ENCODE results near the gene FAM120A. TPM values are rescaled to one million over a fixed set of nuclear protein-coding genes. Genes with fewer than 3 reads are reported as not detected.

FAM120A gene
- total RNA-seq, 4 donors from 2014 or later: 67.5 to 108 (median 89.8) TPM

- Histone ChIP-seq H3K27me3 (no peaks in the 10 kb centered on the region), H3K4me1 (peaks cover 28% of the 10 kb centered on the region), H3K36me3 (no peaks in the 10 kb centered on the region), H3K4me3 (no peak overlapping the region), H3K9me3 (no peaks in the 10 kb centered on the region), H3K27ac (no peak overlapping the region)
- peak in 1 of 2 donors; percentile 70 for DNase-seq (ENCODE audit: low spot score in 2 of 2)
- TF ChIP-seq EP300 (IDR thresholded peaks at IDR 0.05): no peak
- TF ChIP-seq POLR2A (IDR thresholded peaks at IDR 0.05): no peak
- no peak for TF ChIP-seq CTCF (IDR thresholded peaks at IDR 0.05)
- TF ChIP-seq POLR2AphosphoS5 (IDR thresholded peaks at IDR 0.05): no peak
- 87% methylated on average over 4 of the region's 4 CpGs for WGBS
Observed at GRCh38 chr9:93601063-93601462, 149.6 kb downstream of the FAM120A start.

- WGBS: 77% methylated on average over 5 of the region's 5 CpGs
- no peak for TF ChIP-seq POLR2A (IDR thresholded peaks at IDR 0.05)
Observed at GRCh38 chr9:93601666-93602065, 150.2 kb downstream of the FAM120A start.

GRCh38 chr9:93603011-93603410 lies 151.5 kb downstream of the FAM120A start:
- DNase-seq (ENCODE audit: low spot score in 2 of 2): no peak
- Histone ChIP-seq H3K27ac (no peak overlapping the region), H3K9me3 (no peaks in the 10 kb centered on the region), H3K4me3 (no peak overlapping the region), H3K4me1 (peaks cover 26% of the 10 kb centered on the region), H3K36me3 (no peaks in the 10 kb centered on the region), H3K27me3 (no peaks in the 10 kb centered on the region)
- 92% methylated on average over 15 of the region's 15 CpGs for WGBS
- TF ChIP-seq EP300 (IDR thresholded peaks at IDR 0.05) (no peak), POLR2AphosphoS5 (IDR thresholded peaks at IDR 0.05) (no peak), POLR2A (IDR thresholded peaks at IDR 0.05) (no peak), CTCF (IDR thresholded peaks at IDR 0.05) (no peak)

More at GRCh38 chr9:93601666-93602065, 150.2 kb downstream of the FAM120A start:
- Histone ChIP-seq H3K4me3 (no peak overlapping the region), H3K9me3 (no peaks in the 10 kb centered on the region), H3K36me3 (no peaks in the 10 kb centered on the region), H3K4me1 (peaks cover 26% of the 10 kb centered on the region), H3K27ac (no peak overlapping the region), H3K27me3 (no peaks in the 10 kb centered on the region)
- DNase-seq (ENCODE audit: low spot score in 2 of 2): no peak

- Histone ChIP-seq H3K4me1 (peaks cover 19% of the 10 kb centered on the region), H3K27me3 (no peaks in the 10 kb centered on the region), H3K4me3 (no peak overlapping the region), H3K36me3 (no peaks in the 10 kb centered on the region), H3K9me3 (no peaks in the 10 kb centered on the region), H3K27ac (no peak overlapping the region)
- WGBS: 50% methylated on average over 3 of the region's 4 CpGs
- TF ChIP-seq POLR2AphosphoS5 (IDR thresholded peaks at IDR 0.05) (no peak), EP300 (IDR thresholded peaks at IDR 0.05) (no peak)
- DNase-seq (ENCODE audit: low spot score in 2 of 2): no peak
Observed at GRCh38 chr9:93603906-93604326, 152.4 kb downstream of the FAM120A start.

GRCh38 chr9:93606187-93606586 lies 154.7 kb downstream of the FAM120A start:
- H3K9me3 ChIP-seq: peaks cover 14% of the 10 kb centered on the region
- no peak overlapping the region for H3K4me3 ChIP-seq
- no peaks in the 10 kb centered on the region for H3K27me3 ChIP-seq
- WGBS: 55% methylated on average over 3 of the region's 3 CpGs
- no peaks in the 10 kb centered on the region for H3K36me3 ChIP-seq
- no peak overlapping the region for H3K27ac ChIP-seq
- no peak for TF ChIP-seq CTCF (IDR thresholded peaks at IDR 0.05)
- no peak for TF ChIP-seq POLR2AphosphoS5 (IDR thresholded peaks at IDR 0.05)
- TF ChIP-seq POLR2A (IDR thresholded peaks at IDR 0.05): no peak
- TF ChIP-seq EP300 (IDR thresholded peaks at IDR 0.05): no peak
- no peaks in the 10 kb centered on the region for H3K4me1 ChIP-seq
- no peak for DNase-seq (ENCODE audit: low spot score in 2 of 2)

- Histone ChIP-seq H3K9me3 (peaks cover 14% of the 10 kb centered on the region), H3K4me3 (no peak overlapping the region), H3K27me3 (no peaks in the 10 kb centered on the region), H3K27ac (no peak overlapping the region), H3K36me3 (no peaks in the 10 kb centered on the region), H3K4me1 (peaks cover 15% of the 10 kb centered on the region)
- WGBS: 100% methylated on average over 1 of the region's 1 CpG
- TF ChIP-seq POLR2A (IDR thresholded peaks at IDR 0.05) (no peak), EP300 (IDR thresholded peaks at IDR 0.05) (no peak), POLR2AphosphoS5 (IDR thresholded peaks at IDR 0.05) (no peak), CTCF (IDR thresholded peaks at IDR 0.05) (no peak)
- DNase-seq (ENCODE audit: low spot score in 2 of 2): no peak
Observed at GRCh38 chr9:93610206-93610605, 158.7 kb downstream of the FAM120A start.
